ENCODE results near the gene ATP8A2. TPM values are rescaled to one million over a fixed set of nuclear protein-coding genes. Genes with fewer than 3 reads are reported as not detected.

Gene ATP8A2
- total RNA-seq, 4 donors from 2014 or later, result 0.16 to 0.54 (median 0.26) TPM

DNA sequence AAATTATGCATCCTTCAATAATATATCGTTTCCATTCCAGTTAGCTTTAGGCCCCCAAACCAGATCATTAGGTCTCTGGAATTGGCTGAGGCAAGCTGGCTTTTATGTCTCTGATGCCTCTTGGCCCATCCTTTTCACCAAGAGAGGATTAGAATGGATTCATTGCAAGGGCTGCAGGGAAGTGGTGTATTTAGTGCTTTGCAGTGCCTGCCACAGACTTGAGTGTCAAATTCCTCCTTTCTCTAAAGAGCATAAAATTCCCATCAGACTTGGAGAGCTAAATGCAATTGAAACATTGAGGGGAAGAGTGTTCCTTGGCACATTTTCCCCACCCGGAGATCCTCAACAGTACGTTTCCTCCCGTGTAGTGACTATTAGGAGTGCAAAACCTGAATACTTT lies 302.6 kb downstream of the ATP8A2 start:
- ATAC-seq, result no peak
- TF ChIP-seq POLR2A (IDR thresholded peaks at IDR 0.05) (no peak), POLR2AphosphoS5 (IDR thresholded peaks at IDR 0.05) (no peak), EP300 (IDR thresholded peaks at IDR 0.05) (no peak)
- TF ChIP-seq, protein P1, sequence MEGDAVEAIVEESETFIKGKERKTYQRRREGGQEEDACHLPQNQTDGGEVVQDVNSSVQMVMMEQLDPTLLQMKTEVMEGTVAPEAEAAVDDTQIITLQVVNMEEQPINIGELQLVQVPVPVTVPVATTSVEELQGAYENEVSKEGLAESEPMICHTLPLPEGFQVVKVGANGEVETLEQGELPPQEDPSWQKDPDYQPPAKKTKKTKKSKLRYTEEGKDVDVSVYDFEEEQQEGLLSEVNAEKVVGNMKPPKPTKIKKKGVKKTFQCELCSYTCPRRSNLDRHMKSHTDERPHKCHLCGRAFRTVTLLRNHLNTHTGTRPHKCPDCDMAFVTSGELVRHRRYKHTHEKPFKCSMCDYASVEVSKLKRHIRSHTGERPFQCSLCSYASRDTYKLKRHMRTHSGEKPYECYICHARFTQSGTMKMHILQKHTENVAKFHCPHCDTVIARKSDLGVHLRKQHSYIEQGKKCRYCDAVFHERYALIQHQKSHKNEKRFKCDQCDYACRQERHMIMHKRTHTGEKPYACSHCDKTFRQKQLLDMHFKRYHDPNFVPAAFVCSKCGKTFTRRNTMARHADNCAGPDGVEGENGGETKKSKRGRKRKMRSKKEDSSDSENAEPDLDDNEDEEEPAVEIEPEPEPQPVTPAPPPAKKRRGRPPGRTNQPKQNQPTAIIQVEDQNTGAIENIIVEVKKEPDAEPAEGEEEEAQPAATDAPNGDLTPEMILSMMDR (IDR thresholded peaks at IDR 0.05), result no peak
- 77 to 79% methylated on average over 4 of the region's 4 CpGs for WGBS, 2 donors (ENCODE audit: low coverage in 1 of 2)
- no peaks in the 10 kb centered on the region for H3K4me1 ChIP-seq
- H3K36me3 ChIP-seq, result no peaks in the 10 kb centered on the region
- no peak overlapping the region for H3K4me3 ChIP-seq
- H3K9me3 ChIP-seq, result peaks cover 0 to 14% (median 0%) of the 10 kb centered on the region in 3 donors
- H3K27ac ChIP-seq, result no peak overlapping the region
- no peaks in the 10 kb centered on the region for H3K27me3 ChIP-seq

DNA sequence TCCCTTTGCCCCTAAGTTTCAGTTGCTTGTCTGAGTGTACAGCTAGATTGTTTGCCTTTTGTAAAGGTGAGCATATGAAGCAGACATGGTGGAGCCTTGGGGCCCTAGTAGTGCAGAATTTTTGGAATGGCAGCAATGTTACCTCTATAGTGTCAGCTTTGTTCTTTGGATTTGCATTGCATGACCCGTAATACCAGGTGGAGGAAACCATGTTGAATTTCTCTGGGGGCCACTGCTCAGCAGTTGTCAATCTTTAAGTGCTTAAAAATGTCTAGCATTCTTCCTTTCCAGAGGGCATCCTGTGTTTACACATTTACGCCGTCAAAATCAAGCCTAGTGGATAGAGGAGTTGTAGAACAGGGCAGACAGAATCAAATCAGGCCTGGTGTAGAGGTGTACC lies 303.3 kb downstream of the ATP8A2 start:
- no peak overlapping the region for H3K4me3 ChIP-seq
- no peaks in the 10 kb centered on the region for H3K36me3 ChIP-seq
- no peak for ATAC-seq
- H3K9me3 ChIP-seq, result peaks cover 0 to 7% (median 0%) of the 10 kb centered on the region in 3 donors
- H3K27me3 ChIP-seq, result no peaks in the 10 kb centered on the region
- TF ChIP-seq EP300 (IDR thresholded peaks at IDR 0.05) (no peak), POLR2AphosphoS5 (IDR thresholded peaks at IDR 0.05) (no peak), POLR2A (IDR thresholded peaks at IDR 0.05) (no peak)
- TF ChIP-seq, protein P1 (IDR thresholded peaks at IDR 0.05), result no peak
- H3K4me1 ChIP-seq, result no peaks in the 10 kb centered on the region
- WGBS, 2 donors (ENCODE audit: low coverage in 1 of 2), result 75 to 81% methylated on average over 2 to 3 of the region's 3 CpGs
- H3K27ac ChIP-seq, result no peak overlapping the region

DNA sequence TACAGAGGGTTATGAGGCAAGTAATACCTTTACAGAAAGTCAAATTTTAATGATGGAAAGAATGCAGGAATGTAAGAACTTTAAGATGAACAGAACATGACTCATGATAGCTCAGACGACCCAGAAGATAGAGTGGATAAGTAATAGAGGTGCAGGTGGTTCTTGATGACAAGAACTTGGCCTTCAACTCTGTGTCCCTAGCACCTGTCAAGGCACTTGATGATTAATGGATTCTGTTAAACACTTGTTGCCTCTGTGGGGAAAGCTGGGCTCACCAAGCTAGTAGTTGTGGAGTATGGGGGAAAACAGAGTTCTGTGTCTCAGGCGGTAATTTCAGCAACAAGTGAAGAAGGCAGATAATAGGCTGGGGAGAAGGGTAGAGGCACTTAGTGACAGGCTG lies 306.2 kb downstream of the ATP8A2 start:
- TF ChIP-seq, protein P1 (IDR thresholded peaks at IDR 0.05), result no peak
- TF ChIP-seq POLR2A (IDR thresholded peaks at IDR 0.05) (no peak), POLR2AphosphoS5 (IDR thresholded peaks at IDR 0.05) (no peak), EP300 (IDR thresholded peaks at IDR 0.05) (no peak)
- Histone ChIP-seq H3K27me3 (no peaks in the 10 kb centered on the region), H3K36me3 (no peaks in the 10 kb centered on the region), H3K9me3 (no peaks in the 10 kb centered on the region), H3K4me1 (no peaks in the 10 kb centered on the region), H3K27ac (no peak overlapping the region), H3K4me3 (no peak overlapping the region)
- no peak for ATAC-seq
- WGBS, 2 donors (ENCODE audit: low coverage in 1 of 2), result 56 to 59% methylated on average over 2 of the region's 2 CpGs

DNA sequence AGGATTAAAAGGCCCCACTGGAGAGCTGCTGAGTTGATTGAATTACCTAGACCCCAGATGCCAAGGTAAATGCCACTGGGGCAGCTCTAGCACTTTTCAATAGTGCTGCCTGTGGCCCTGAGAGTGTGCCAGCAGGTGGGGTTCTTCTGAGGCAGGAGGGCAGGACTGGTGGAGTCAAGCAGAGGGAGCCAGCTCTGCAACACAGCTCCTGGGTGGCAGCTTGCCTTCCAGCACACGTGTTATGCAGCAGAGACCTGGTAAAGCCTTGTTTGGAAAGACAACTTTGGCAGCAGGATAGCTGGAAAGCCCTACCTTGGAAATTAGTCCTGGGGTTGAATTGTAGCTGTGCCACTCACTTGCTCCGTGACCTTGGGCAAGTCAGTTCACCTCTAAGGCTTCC lies 306.6 kb downstream of the ATP8A2 start:
- WGBS, 2 donors (ENCODE audit: low coverage in 1 of 2), result 57 to 70% methylated on average over 1 of the region's 2 CpGs
- no peaks in the 10 kb centered on the region for H3K27me3 ChIP-seq
- no peaks in the 10 kb centered on the region for H3K4me1 ChIP-seq
- TF ChIP-seq EP300 (IDR thresholded peaks at IDR 0.05) (no peak), POLR2AphosphoS5 (IDR thresholded peaks at IDR 0.05) (no peak), POLR2A (IDR thresholded peaks at IDR 0.05) (no peak)
- TF ChIP-seq, protein P1 (IDR thresholded peaks at IDR 0.05), result no peak
- no peaks in the 10 kb centered on the region for H3K36me3 ChIP-seq
- H3K9me3 ChIP-seq, result no peaks in the 10 kb centered on the region
- no peak overlapping the region for H3K4me3 ChIP-seq
- ATAC-seq, result no peak
- H3K27ac ChIP-seq, result no peak overlapping the region

DNA sequence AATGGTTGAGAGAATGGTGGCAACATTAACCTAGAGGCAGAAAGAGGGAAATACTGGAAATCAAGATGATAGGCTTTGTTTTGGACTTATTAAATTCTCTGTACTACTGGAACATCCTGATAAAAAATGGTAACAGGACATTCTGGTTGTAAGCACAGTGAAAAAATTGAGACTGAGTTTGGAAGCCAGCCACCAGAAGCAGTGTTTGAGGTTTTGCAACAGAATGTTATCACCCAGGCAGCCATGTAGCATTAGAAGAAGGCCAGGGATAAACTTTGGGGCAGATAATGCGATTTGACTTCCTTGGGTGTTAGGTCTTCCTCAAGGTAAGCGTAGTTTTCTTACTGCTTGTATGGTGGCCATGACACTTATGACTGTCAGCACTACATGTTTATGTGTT lies 307.4 kb downstream of the ATP8A2 start:
- ATAC-seq, result no peak

More for the DNA sequence above, 307.4 kb downstream of the ATP8A2 start:
- WGBS, 2 donors (ENCODE audit: low coverage in 1 of 2), result 83 to 100% methylated on average over 2 of the region's 2 CpGs
- H3K4me1 ChIP-seq, result no peaks in the 10 kb centered on the region
- TF ChIP-seq EP300 (IDR thresholded peaks at IDR 0.05) (no peak), POLR2AphosphoS5 (IDR thresholded peaks at IDR 0.05) (no peak)
- TF ChIP-seq, protein P1 (IDR thresholded peaks at IDR 0.05), result no peak
- H3K27me3 ChIP-seq, result no peaks in the 10 kb centered on the region
- no peak overlapping the region for H3K27ac ChIP-seq
- no peaks in the 10 kb centered on the region for H3K9me3 ChIP-seq
- no peaks in the 10 kb centered on the region for H3K36me3 ChIP-seq
- H3K4me3 ChIP-seq, result no peak overlapping the region
